Adrenal gland (tissue), 5 donors: ENCODE data around the gene GRIK1.

Source experiments
- POLR2A ChIP-seq, 2 donors: fragments of 450-650 bp; IDR thresholded peaks; one replicate each; pipeline ENCODE4 v1.6.1; 2017; ENCODE audit warnings: antibody characterized with exemption in 2 of 2, mild to moderate bottlenecking in 2 of 2, moderate library complexity in 1 of 2
- TF ChIP-seq, protein P1 (sequence below), 6 experiments: fragments of 450-650 bp in 4 of 6; fragments of 200-600 bp in 2 of 6; sonication (generic) in 1 of 6; IDR thresholded peaks; 1 replicate in 5 of 6; 2 replicates in 1 of 6; pipeline versions ENCODE4 v1.5.1 to v1.8.0; 2016 to 2021; ENCODE audit warnings: antibody characterized with exemption in 6 of 6, mild to moderate bottlenecking in 2 of 6, moderate library complexity in 1 of 6
- donor health status: DM: no; HTN: no; CAD: no.

DNA sequence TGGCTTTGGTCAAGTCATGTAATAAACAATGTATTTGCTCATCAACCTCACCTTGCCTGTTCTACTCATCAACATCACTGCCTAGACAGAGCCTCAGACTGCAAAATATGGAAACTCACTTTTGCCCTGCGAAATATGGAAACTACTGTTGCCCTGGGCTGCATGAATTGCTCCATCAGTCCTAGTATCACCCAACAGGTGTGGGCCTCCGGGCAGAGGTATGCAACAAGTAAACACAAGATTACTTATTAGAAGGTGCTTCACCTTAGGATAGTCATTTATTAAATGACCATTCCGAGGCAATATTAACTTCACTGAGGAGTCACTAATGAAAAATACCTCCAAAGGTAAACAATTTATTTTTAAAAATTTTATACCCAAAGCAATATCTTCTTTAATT lies 354.3 kb downstream of the GRIK1 start:
- TF ChIP-seq POLR2A (IDR thresholded peaks at IDR 0.05), result no peak
- TF ChIP-seq, protein P1, sequence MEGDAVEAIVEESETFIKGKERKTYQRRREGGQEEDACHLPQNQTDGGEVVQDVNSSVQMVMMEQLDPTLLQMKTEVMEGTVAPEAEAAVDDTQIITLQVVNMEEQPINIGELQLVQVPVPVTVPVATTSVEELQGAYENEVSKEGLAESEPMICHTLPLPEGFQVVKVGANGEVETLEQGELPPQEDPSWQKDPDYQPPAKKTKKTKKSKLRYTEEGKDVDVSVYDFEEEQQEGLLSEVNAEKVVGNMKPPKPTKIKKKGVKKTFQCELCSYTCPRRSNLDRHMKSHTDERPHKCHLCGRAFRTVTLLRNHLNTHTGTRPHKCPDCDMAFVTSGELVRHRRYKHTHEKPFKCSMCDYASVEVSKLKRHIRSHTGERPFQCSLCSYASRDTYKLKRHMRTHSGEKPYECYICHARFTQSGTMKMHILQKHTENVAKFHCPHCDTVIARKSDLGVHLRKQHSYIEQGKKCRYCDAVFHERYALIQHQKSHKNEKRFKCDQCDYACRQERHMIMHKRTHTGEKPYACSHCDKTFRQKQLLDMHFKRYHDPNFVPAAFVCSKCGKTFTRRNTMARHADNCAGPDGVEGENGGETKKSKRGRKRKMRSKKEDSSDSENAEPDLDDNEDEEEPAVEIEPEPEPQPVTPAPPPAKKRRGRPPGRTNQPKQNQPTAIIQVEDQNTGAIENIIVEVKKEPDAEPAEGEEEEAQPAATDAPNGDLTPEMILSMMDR (IDR thresholded peaks at IDR 0.05), result no peak
